GM12878 (cell line): Measurements from ENCODE around the gene AMN. TPM values are rescaled to one million over a fixed set of nuclear protein-coding genes. Genes with fewer than 3 reads are reported as not detected.

ENCODE experiments used
- ATAC-seq: fragments of 200-7000 bp; cut with Tn5 transposase; 3 replicates; pipeline ENCODE4 v1.9.1; 2020; ENCODE audit warnings: mild to moderate bottlenecking, moderate library complexity
- BruUV-seq: library from RNA; stranded (reverse); fragments of 400-500 nt; replicated peaks from 2 replicates; lab custom pipeline; 2021; lab: Mats Ljungman, UMichigan
- CTCF ChIA-PET: fragments of 300-600 bp; sonication (Branson Sonifier 250); formaldehyde crosslinking; extraction: SDS; loops from one replicate; lab custom pipeline; 2021; ENCODE audit warnings: inconsistent platforms; lab: Yijun Ruan, JAX
- POLR2A ChIA-PET: fragments of 350-600 bp; formaldehyde crosslinking; extraction: SDS; loops from one replicate; lab custom pipeline; 2021; ENCODE audit warnings: inconsistent platforms; lab: Charles Lee
- RAD21 ChIA-PET: fragments of 300-600 bp; sonication (Branson Sonifier 250); formaldehyde crosslinking; loops from one replicate; lab custom pipeline; 2023; ENCODE audit warnings: antibody characterized with exemption; ENCODE audit not compliant: unreplicated experiment; lab: Charles Lee
- SMC1A ChIA-PET: fragments of 300-600 bp; sonication (Branson Sonifier 250); formaldehyde crosslinking; loops from one replicate; lab custom pipeline; 2023; ENCODE audit not compliant: unreplicated experiment, uncharacterized antibody; lab: Charles Lee
- DNase-seq: peaks from one replicate; pipeline ENCODE4 v3.0.0-alpha.2; 2011; ENCODE audit warnings: low read depth, low spot score
- FAIRE-seq: peaks from 3 replicates; lab custom pipeline; 2011; peaks lifted over from hg19 to GRCh38; lab: Jason Lieb, UNC
- H2AFZ ChIP-seq: 2 replicates; pipeline ENCODE4 v1.6.0; 2011; ENCODE audit warnings: low read depth, low read length, control low read depth; ENCODE audit not compliant: control insufficient read depth
- H3K27ac ChIP-seq: 2 replicates; pipeline ENCODE4 v1.5.1; 2011; ENCODE audit warnings: control low read depth; ENCODE audit not compliant: control insufficient read depth, insufficient read depth
- H3K27me3 ChIP-seq, 2 experiments: replicated peaks in 1 of 2; 2 replicates each; pipeline versions ENCODE4 v1.6.0 to v1.6.1; 2011; ENCODE audit warnings: low read length in 1 of 2; ENCODE audit not compliant: control insufficient read depth in 2 of 2, insufficient read depth in 2 of 2
- H3K36me3 ChIP-seq, 2 experiments: 2 replicates each; pipeline ENCODE4 v1.5.1; 2011; ENCODE audit warnings: low read length in 1 of 2; ENCODE audit not compliant: control insufficient read depth in 2 of 2, insufficient read depth in 2 of 2
- H3K4me1 ChIP-seq: 2 replicates; pipeline ENCODE4 v1.6.1; 2011; ENCODE audit warnings: mild to moderate bottlenecking, low read length, moderate library complexity, mixed read lengths; ENCODE audit not compliant: control insufficient read depth, insufficient read depth
- H3K4me2 ChIP-seq: 2 replicates; pipeline ENCODE4 v1.6.0; 2011; ENCODE audit warnings: control low read depth; ENCODE audit not compliant: control insufficient read depth, insufficient read depth
- H3K4me3 ChIP-seq: fragments of 200-600 bp; sonication (generic); 2 replicates; pipeline ENCODE4 v1.5.1; 2016
- H3K79me2 ChIP-seq: 2 replicates; pipeline ENCODE4 v1.6.0; 2011; ENCODE audit warnings: low read length; ENCODE audit not compliant: control insufficient read depth, insufficient read depth
- H3K9ac ChIP-seq: 2 replicates; pipeline ENCODE4 v1.8.0; 2011; ENCODE audit warnings: low read length, control low read depth, mixed read lengths; ENCODE audit not compliant: control insufficient read depth, insufficient read depth
- H3K9me3 ChIP-seq: replicated peaks from 3 replicates; pipeline ENCODE4 v1.5.1; 2011; ENCODE audit warnings: mild to moderate bottlenecking, low read length; ENCODE audit not compliant: control insufficient read depth, insufficient read depth
- H4K20me1 ChIP-seq: 2 replicates; pipeline ENCODE4 v1.6.0; 2011; ENCODE audit not compliant: control insufficient read depth, insufficient read depth
- ASH2L ChIP-seq: fragments of 300-600, 200-600 bp; sonication (generic); IDR thresholded peaks from 2 replicates; pipeline ENCODE4 v1.6.1; 2017; ENCODE audit warnings: low read depth, mild to moderate bottlenecking, borderline replicate concordance
- BMI1 ChIP-seq: fragments of 450-650 bp; IDR thresholded peaks from 2 replicates; pipeline ENCODE4 v1.6.1; 2016; ENCODE audit warnings: mild to moderate bottlenecking, moderate library complexity, borderline replicate concordance
- DPF2 ChIP-seq: fragments of 450-650 bp; IDR thresholded peaks from 2 replicates; pipeline ENCODE4 v1.6.1; 2017; ENCODE audit warnings: mild to moderate bottlenecking
- KAT2A ChIP-seq: conservative IDR thresholded peaks from 2 replicates; pipeline ENCODE4 v1.6.1; 2011; ENCODE audit warnings: low read depth, low read length; ENCODE audit not compliant: control insufficient read depth
- KLF5 ChIP-seq: fragments of 450-650 bp; IDR thresholded peaks from 2 replicates; pipeline ENCODE4 v1.6.1; 2014; ENCODE audit warnings: mild to moderate bottlenecking; ENCODE audit not compliant: partially characterized antibody
- MTA3 ChIP-seq: IDR thresholded peaks from 2 replicates; pipeline ENCODE4 v1.6.1; 2012; ENCODE audit warnings: low read length, inconsistent platforms, borderline replicate concordance
- MXI1 ChIP-seq: fragments of 150-350 bp; IDR thresholded peaks from 2 replicates; pipeline ENCODE4 v1.6.1; 2011; ENCODE audit warnings: low read depth, mild to moderate bottlenecking, inconsistent platforms, low read length, improper control_type of control experiment
- MYC ChIP-seq: IDR thresholded peaks from 2 replicates; pipeline ENCODE4 v1.6.1; 2011; ENCODE audit warnings: mild to moderate bottlenecking, low read length, moderate library complexity, inconsistent platforms; ENCODE audit not compliant: insufficient read depth, insufficient replicate concordance, insufficient read length, severe bottlenecking
- NR2F1 ChIP-seq: fragments of 450-650 bp; conservative IDR thresholded peaks from 2 replicates; pipeline ENCODE4 v1.6.1; 2017; ENCODE audit warnings: mild to moderate bottlenecking
- PBX3 ChIP-seq: IDR thresholded peaks from 2 replicates; pipeline ENCODE4 v1.6.1; 2011; ENCODE audit warnings: mild to moderate bottlenecking, low read depth, low read length, moderate library complexity; ENCODE audit not compliant: insufficient replicate concordance
- POLR2A ChIP-seq: IDR thresholded peaks from 2 replicates; pipeline ENCODE4 v1.6.1; 2011; ENCODE audit warnings: low read depth, mild to moderate bottlenecking, low read length
- POLR2AphosphoS5 ChIP-seq: IDR thresholded peaks from 2 replicates; pipeline ENCODE4 v1.6.1; 2011; ENCODE audit warnings: mild to moderate bottlenecking, low read length, inconsistent platforms
- SIX5 ChIP-seq: IDR thresholded peaks from 2 replicates; pipeline ENCODE4 v1.6.1; 2011; ENCODE audit warnings: mild to moderate bottlenecking, low read depth, low read length, moderate library complexity; ENCODE audit not compliant: severe bottlenecking
- YBX1 ChIP-seq: fragments of 450-650 bp; IDR thresholded peaks from 2 replicates; pipeline ENCODE4 v1.6.1; 2016; ENCODE audit warnings: antibody characterized with exemption
- ZBTB4 ChIP-seq: fragments of 450-650 bp; formaldehyde crosslinking; IDR thresholded peaks from 2 replicates; pipeline ENCODE4 v1.4.0; 2022; ENCODE audit warnings: mild to moderate bottlenecking, moderate library complexity
- WGBS: methylation state at CpG from one replicate; pipeline ENCODE4 v1.1.6; 2016; ENCODE audit warnings: low lambda C conversion rate; ENCODE audit not compliant: insufficient replicate concordance, insufficient coverage; ENCODE audit errors: missing lambda C conversion rate; 5-methylcytosine and 5-hydroxymethylcytosine counted together
- in situ Hi-C: fragments of 300-500 bp; cut with MboI; formaldehyde crosslinking; loops from 9 replicates; pipeline ENCODE4 v1.14.3; 2018; ENCODE audit warnings: mixed read lengths
- intact Hi-C: fragments of 100-400 bp; cut with micrococcal nuclease; formaldehyde crosslinking; loops from one replicate; pipeline ENCODE4 v1.14.2; 2022; ENCODE audit not compliant: unreplicated experiment
- polyA plus RNA-seq, 11 experiments: library from polyadenylated mRNA; depleted of rRNA in 4 of 11; unstranded in 6 of 11; stranded (reverse) in 5 of 11; fragments of >200 nt; fragmentation: Nextera tagmentation in 4 of 11; fragmentation: Illumina TruSeq in 1 of 11; extraction: Ambion mirVana in 4 of 11; extraction: Trizol in 1 of 11; gene quantifications; 1 replicate in 1 of 11; 2 replicates in 10 of 11; pipeline versions ENCODE4 v1.2.1 to v1.2.3, GENCODE V29; 2011 to 2016; ENCODE audit warnings: inconsistent platforms in 2 of 11, missing spikeins in 2 of 11, low read depth in 1 of 11
- total RNA-seq, 4 experiments: library from RNA; depleted of rRNA in 3 of 4; stranded (reverse); fragments of >200 nt in 3 of 4; fragmentation: Illumina TruSeq in 1 of 4; extraction: Trizol in 1 of 4; gene quantifications; 2 replicates each; pipeline versions ENCODE4 v1.2.1 to v1.2.3, GENCODE V29; 2013 to 2021
- TF ChIP-seq, protein P1 (sequence below): fragments of 150-350 bp; IDR thresholded peaks from 2 replicates; pipeline ENCODE4 v1.6.1; 2014; ENCODE audit warnings: mild to moderate bottlenecking, low read depth, low read length
- TF ChIP-seq, protein P2 (sequence below): fragments of 450-650 bp; IDR thresholded peaks from 2 replicates; pipeline ENCODE4 v1.6.1; 2016; ENCODE audit warnings: mild to moderate bottlenecking

The AMN gene
- total and polyA plus RNA-seq, 10 of the 15 experiments (the other 5 are each of a cell fraction or from before 2014, with no cell fraction given): 0.03 to 0.33 (median 0.11) TPM; not detected in 6

DNA sequence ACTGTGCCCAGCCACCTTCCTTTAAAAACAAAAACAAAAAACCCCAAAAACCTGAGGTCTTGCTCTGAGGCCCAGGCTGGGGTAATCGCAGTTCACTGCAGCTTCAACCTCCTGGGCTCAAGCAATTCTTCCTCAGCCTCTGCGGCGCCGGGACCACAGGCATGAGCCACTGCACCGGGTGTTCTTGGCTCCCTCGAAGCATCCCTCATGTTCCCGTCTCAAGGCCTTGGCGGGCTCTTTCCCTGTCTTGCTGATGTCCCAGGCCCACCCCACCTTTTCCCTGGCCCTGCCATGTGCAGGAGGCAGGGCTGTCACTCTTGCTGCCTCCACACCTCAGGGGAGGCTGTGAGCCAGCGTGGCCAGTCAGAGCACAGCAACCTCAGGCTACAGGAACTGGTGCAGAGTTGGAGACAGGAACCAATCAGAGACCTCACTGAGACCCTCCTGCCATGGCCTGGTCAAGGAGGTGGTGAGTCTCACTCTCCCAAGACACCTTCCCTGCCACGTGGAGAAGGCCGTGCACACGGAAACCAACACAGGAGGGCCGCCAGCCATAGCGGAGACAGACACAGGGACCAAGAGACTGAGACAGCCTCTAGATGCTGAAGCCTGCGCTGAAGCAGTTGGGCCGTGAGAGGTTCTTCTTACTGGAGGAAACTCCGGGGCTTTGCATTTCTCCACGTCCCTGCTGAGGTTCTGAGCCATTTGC lies 6.0 kb upstream of the AMN start:
- no peaks in the 10 kb centered on the region; a peak in 2 of 4 replicates for H3K36me3 ChIP-seq
- H4K20me1 ChIP-seq: no peaks in the 10 kb centered on the region
- FAIRE-seq: no peak
- CTCF ChIA-PET: interaction anchor here (0.5 to 4.5 kb wide), 9 partner anchors 14 to 392 kb away, joined by 3 to 47 read pairs (median 6); no protein-coding TSS in a partner anchor
- no peak overlapping the region for H3K9ac ChIP-seq
- no peak for DNase-seq
- no peaks in the 10 kb centered on the region for H3K27me3 ChIP-seq
- RAD21 ChIA-PET: interaction anchor here (1.5 to 3.6 kb wide), 3 partner anchors 133 to 222 kb away, joined by 3 to 20 read pairs (median 15); no protein-coding TSS in a partner anchor
- in situ Hi-C loops: no loop called here
- H3K4me3 ChIP-seq: no peak overlapping the region
- ATAC-seq: peak; percentile 17
- H3K4me2 ChIP-seq: no peak overlapping the region
- no peaks in the 10 kb centered on the region for H3K79me2 ChIP-seq
- no TSS peak for BruUV-seq
- H3K9me3 ChIP-seq: no peaks in the 10 kb centered on the region
- POLR2A ChIA-PET: interaction anchor here (1.2 kb wide), 1 partner anchor 12 kb away, joined by 3 read pairs; no protein-coding TSS in a partner anchor
- no peak overlapping the region for H3K27ac ChIP-seq
- H3K4me1 ChIP-seq: peaks cover 22% of the 10 kb centered on the region
- 33% methylated on average over 18 of the region's 18 CpGs for WGBS
- H2AFZ ChIP-seq: no peak overlapping the region
- SMC1A ChIA-PET: interaction anchor here (0.8 to 5.4 kb wide), 4 partner anchors 15 to 225 kb away, joined by 3 to 52 read pairs (median 4); no protein-coding TSS in a partner anchor
- intact Hi-C loops: loop anchor here (5.0 to 10.0 kb wide), 3 partner anchors 139 to 392 kb away; partner anchors contain the start of genes RCOR1 and TRAF3
- no peak for TF ChIP-seq BMI1
- TF ChIP-seq POLR2AphosphoS5: no peak; the same call in 1 of the 2 replicates
- TF ChIP-seq, protein P1, sequence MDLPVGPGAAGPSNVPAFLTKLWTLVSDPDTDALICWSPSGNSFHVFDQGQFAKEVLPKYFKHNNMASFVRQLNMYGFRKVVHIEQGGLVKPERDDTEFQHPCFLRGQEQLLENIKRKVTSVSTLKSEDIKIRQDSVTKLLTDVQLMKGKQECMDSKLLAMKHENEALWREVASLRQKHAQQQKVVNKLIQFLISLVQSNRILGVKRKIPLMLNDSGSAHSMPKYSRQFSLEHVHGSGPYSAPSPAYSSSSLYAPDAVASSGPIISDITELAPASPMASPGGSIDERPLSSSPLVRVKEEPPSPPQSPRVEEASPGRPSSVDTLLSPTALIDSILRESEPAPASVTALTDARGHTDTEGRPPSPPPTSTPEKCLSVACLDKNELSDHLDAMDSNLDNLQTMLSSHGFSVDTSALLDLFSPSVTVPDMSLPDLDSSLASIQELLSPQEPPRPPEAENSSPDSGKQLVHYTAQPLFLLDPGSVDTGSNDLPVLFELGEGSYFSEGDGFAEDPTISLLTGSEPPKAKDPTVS: no peak
- no peak for TF ChIP-seq NR2F1
- TF ChIP-seq KLF5: no peak
- TF ChIP-seq, protein P2, sequence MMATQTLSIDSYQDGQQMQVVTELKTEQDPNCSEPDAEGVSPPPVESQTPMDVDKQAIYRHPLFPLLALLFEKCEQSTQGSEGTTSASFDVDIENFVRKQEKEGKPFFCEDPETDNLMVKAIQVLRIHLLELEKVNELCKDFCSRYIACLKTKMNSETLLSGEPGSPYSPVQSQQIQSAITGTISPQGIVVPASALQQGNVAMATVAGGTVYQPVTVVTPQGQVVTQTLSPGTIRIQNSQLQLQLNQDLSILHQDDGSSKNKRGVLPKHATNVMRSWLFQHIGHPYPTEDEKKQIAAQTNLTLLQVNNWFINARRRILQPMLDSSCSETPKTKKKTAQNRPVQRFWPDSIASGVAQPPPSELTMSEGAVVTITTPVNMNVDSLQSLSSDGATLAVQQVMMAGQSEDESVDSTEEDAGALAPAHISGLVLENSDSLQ: peak; percentile 56
- TF ChIP-seq KAT2A: no peak
- no peak for TF ChIP-seq MTA3
- TF ChIP-seq POLR2A: peak; percentile 53
- no peak for TF ChIP-seq MXI1
- TF ChIP-seq MYC: peak; percentile 27
- no peak for TF ChIP-seq DPF2
- TF ChIP-seq YBX1: no peak
- peak; percentile 17 for TF ChIP-seq PBX3
- no peak for TF ChIP-seq ASH2L
- TF ChIP-seq ZBTB4 (CRISPR knock-in tag): no peak
- TF ChIP-seq SIX5: no peak
